ENCODE measurements around the gene GUCY1A2. TPM values are rescaled to one million over a fixed set of nuclear protein-coding genes. Genes with fewer than 3 reads are reported as not detected.

The GUCY1A2 gene
- total and polyA plus RNA-seq, 2 donors (not counting 1 experiment from before 2014, with no cell fraction given), result not detected

DNA sequence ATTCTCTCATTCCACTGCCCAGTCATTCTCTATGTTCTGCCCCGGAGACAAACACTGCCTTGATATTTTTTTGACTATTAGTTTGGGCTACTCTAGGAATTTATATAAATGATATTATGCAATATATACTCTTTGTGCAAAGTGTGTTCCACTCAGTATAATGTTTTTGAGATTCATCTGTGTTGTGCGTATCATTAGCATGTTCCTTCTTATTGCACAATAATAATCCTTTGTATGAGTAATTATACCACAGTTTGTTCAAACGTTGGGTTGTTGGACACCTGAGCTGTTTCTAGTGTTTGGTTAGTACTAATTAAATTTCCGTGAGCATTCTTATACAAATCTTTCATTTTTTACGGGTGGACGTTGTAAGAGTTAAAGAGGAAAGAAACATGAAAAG lies 390.6 kb downstream of the GUCY1A2 start:
- Histone ChIP-seq H3K4me2 (replicated peaks; ENCODE audit: low read depth, low read length, poor library complexity, severe bottlenecking) (no peak overlapping the region), H3K9ac (ENCODE audit: low read length) (no peak overlapping the region), H3K79me2 (ENCODE audit: control insufficient read depth, insufficient read depth, low read length) (no peaks in the 10 kb centered on the region), H3K27me3 (replicated peaks in 1 of 4; ENCODE audit: control extremely low read depth in 1 of 4, control insufficient read depth in 3 of 4, insufficient read depth in 4 of 4, low read length in 3 of 4) (no peaks in the 10 kb centered on the region), H3K27ac (ENCODE audit: low read length in 2 of 2) (no peak overlapping the region), H4K20me1 (ENCODE audit: control insufficient read depth, insufficient read depth, low read length, poor library complexity, severe bottlenecking) (no peaks in the 10 kb centered on the region), H3K9me3 (ENCODE audit: control extremely low read depth in 1 of 3, control insufficient read depth in 2 of 3, insufficient read depth in 1 of 3, low read length in 2 of 3) (no peaks in the 10 kb centered on the region), H2AFZ (ENCODE audit: insufficient read depth, low read depth, low read length, poor library complexity, severe bottlenecking) (no peak overlapping the region), H3K4me1 (ENCODE audit: control insufficient read depth in 2 of 2, insufficient read depth in 2 of 2, low read length in 2 of 2) (no peaks in the 10 kb centered on the region), H3K36me3 (replicated peaks in 1 of 2; ENCODE audit: control extremely low read depth in 1 of 2, control insufficient read depth in 1 of 2, extremely low read depth in 1 of 2, insufficient read depth in 2 of 2, low read length in 1 of 2) (no peaks in the 10 kb centered on the region), H3K4me3 (ENCODE audit: control extremely low read depth in 1 of 5, extremely low read depth in 1 of 5, insufficient read depth in 1 of 5, low read depth in 2 of 5, low read length in 4 of 5) (no peak overlapping the region)
- CTCF ChIA-PET, result no interaction called here
- no peak for DNase-seq
- Mint-ChIP-seq H3K27me3 (no peaks in the 10 kb centered on the region), H3K27ac (no peak overlapping the region), H3K9me3 (ENCODE audit: insufficient read depth) (peaks cover 3% of the 10 kb centered on the region), H3K4me1 (no peaks in the 10 kb centered on the region), H3K4me3 (no peak overlapping the region)
- POLR2A ChIA-PET, result no interaction called here
- intact Hi-C loops (cut with micrococcal nuclease), result no loop called here
- no CpG with 5 or more reads among the region's 6 CpGs for WGBS (ENCODE audit: insufficient coverage)
- ATAC-seq (ENCODE audit: low read depth), result no peak
- TF ChIP-seq EZH2 (IDR thresholded peaks at IDR 0.05; ENCODE audit: borderline replicate concordance, insufficient read depth, low read depth, low read length, poor library complexity, severe bottlenecking) (no peak), CTCF (IDR thresholded peaks at IDR 0.05) (no peak)

DNA sequence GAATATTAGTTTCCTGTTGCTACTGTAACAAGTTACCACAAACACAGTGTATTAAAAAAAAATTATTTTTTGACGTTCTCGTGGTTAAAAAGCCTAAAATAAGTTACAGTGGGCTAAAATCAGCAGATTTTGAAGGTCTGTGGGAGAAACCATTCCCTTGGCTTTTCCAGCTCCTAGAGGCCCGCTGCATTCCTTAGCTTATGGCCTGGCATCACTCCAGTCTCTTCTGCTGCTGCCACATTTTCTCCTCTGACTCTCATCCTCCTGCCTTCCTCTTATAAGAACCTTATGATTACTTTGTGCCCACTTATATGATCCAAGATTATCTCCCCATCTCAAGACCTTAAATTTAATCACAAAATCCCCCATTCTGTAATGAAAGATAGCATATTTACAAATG lies 392.7 kb downstream of the GUCY1A2 start:
- 50% methylated on average over 2 of the region's 3 CpGs for WGBS (ENCODE audit: insufficient coverage)
- ATAC-seq (ENCODE audit: low read depth), result no peak
- Histone ChIP-seq H3K27me3 (replicated peaks in 1 of 4; ENCODE audit: control extremely low read depth in 1 of 4, control insufficient read depth in 3 of 4, insufficient read depth in 4 of 4, low read length in 3 of 4) (no peaks in the 10 kb centered on the region), H3K9me3 (ENCODE audit: control extremely low read depth in 1 of 3, control insufficient read depth in 2 of 3, insufficient read depth in 1 of 3, low read length in 2 of 3) (no peaks in the 10 kb centered on the region), H2AFZ (ENCODE audit: insufficient read depth, low read depth, low read length, poor library complexity, severe bottlenecking) (no peak overlapping the region), H3K36me3 (replicated peaks in 1 of 2; ENCODE audit: control extremely low read depth in 1 of 2, control insufficient read depth in 1 of 2, extremely low read depth in 1 of 2, insufficient read depth in 2 of 2, low read length in 1 of 2) (no peaks in the 10 kb centered on the region), H3K79me2 (ENCODE audit: control insufficient read depth, insufficient read depth, low read length) (no peaks in the 10 kb centered on the region), H3K4me3 (ENCODE audit: control extremely low read depth in 1 of 5, extremely low read depth in 1 of 5, insufficient read depth in 1 of 5, low read depth in 2 of 5, low read length in 4 of 5) (no peak overlapping the region), H3K9ac (ENCODE audit: low read length) (no peak overlapping the region), H3K27ac (ENCODE audit: low read length in 2 of 2) (no peak overlapping the region), H4K20me1 (ENCODE audit: control insufficient read depth, insufficient read depth, low read length, poor library complexity, severe bottlenecking) (no peaks in the 10 kb centered on the region), H3K4me1 (ENCODE audit: control insufficient read depth in 2 of 2, insufficient read depth in 2 of 2, low read length in 2 of 2) (no peaks in the 10 kb centered on the region), H3K4me2 (replicated peaks; ENCODE audit: low read depth, low read length, poor library complexity, severe bottlenecking) (no peak overlapping the region)
- TF ChIP-seq EZH2 (IDR thresholded peaks at IDR 0.05; ENCODE audit: borderline replicate concordance, insufficient read depth, low read depth, low read length, poor library complexity, severe bottlenecking) (no peak), CTCF (IDR thresholded peaks at IDR 0.05) (no peak)
- H3K27ac Mint-ChIP-seq, result no peak overlapping the region
- no peaks in the 10 kb centered on the region for H3K27me3 Mint-ChIP-seq
- peaks cover 4% of the 10 kb centered on the region for H3K9me3 Mint-ChIP-seq (ENCODE audit: insufficient read depth)
- no peak overlapping the region for H3K4me3 Mint-ChIP-seq
- no peak for DNase-seq
- no peaks in the 10 kb centered on the region for H3K4me1 Mint-ChIP-seq
- POLR2A ChIA-PET, result no interaction called here
- CTCF ChIA-PET, result no interaction called here
- intact Hi-C loops (cut with micrococcal nuclease), result no loop called here

Measured in B cell (primary cell).